ENCODE measurements around the gene PGA5. TPM values are rescaled to one million over a fixed set of nuclear protein-coding genes. Genes with fewer than 3 reads are reported as not detected.

Gene PGA5
- total RNA-seq, 1 experiment from 2014 or later: 0.33 TPM

DNA sequence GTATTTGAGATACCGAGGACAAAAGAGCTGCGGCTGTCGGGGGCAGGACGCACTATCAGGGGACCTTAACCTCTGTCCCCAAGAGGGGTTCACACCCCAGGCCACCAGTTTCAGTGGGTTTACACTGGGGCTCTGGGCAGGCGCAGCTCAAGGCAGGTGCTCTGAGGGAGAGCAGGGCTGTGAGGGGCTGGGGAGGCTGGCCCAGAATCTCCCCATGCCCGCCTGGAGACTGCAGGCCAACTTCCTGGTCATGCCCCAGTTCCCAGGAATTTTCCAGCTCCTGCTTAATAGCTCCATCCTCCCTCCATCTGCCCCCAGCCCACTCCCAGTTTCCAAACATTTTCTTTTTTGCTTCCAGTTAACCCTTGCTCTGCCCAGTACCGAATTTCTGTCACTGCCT lies 45.3 kb upstream of the PGA5 start:
- Histone ChIP-seq H2BK120ac (ENCODE audit: low read depth, low read length, poor library complexity, severe bottlenecking) (no peak overlapping the region), H3K27me3 (ENCODE audit: insufficient read depth, low read length) (no peaks in the 10 kb centered on the region), H3K23ac (ENCODE audit: insufficient read length, low read depth, low read length) (no peak overlapping the region), H4K20me1 (ENCODE audit: control insufficient read depth, insufficient read depth, insufficient read length) (no peaks in the 10 kb centered on the region), H3K18ac (ENCODE audit: insufficient read length, low read depth, low read length) (no peak overlapping the region), H4K8ac (replicated peaks; ENCODE audit: insufficient read length, low read depth, low read length) (no peak overlapping the region), H3K79me2 (ENCODE audit: insufficient read depth, low read length) (no peaks in the 10 kb centered on the region), H3K27ac (ENCODE audit: insufficient read length, low read depth, low read length) (no peak overlapping the region), H2BK12ac (ENCODE audit: insufficient read length, low read depth, low read length) (no peak overlapping the region), H2BK15ac (ENCODE audit: low read depth, low read length) (no peak overlapping the region), H3K14ac (ENCODE audit: insufficient read depth, low read length) (no peak overlapping the region), H3K4me1 (ENCODE audit: insufficient read depth, low read length) (no peaks in the 10 kb centered on the region; the same call in 1 of the 2 replicates), H3K9me3 (ENCODE audit: control insufficient read depth, low read depth, low read length) (no peaks in the 10 kb centered on the region), H2BK20ac (ENCODE audit: low read depth, low read length, poor library complexity, severe bottlenecking) (no peak overlapping the region), H2AFZ (ENCODE audit: low read length) (no peak overlapping the region), H3K4me2 (ENCODE audit: insufficient read depth, insufficient read length, low read length) (no peak overlapping the region), H2AK5ac (ENCODE audit: insufficient read length, low read length) (no peak overlapping the region), H4K91ac (ENCODE audit: insufficient read length, low read depth, low read length) (no peak overlapping the region), H4K5ac (ENCODE audit: insufficient read length, low read depth, low read length) (no peak overlapping the region), H3K9ac (ENCODE audit: extremely low read depth, insufficient read length, low read length) (no peak overlapping the region), H3K23me2 (ENCODE audit: insufficient read length, low read depth, low read length, poor library complexity, severe bottlenecking) (no peaks in the 10 kb centered on the region), H3K79me1 (ENCODE audit: insufficient read depth, low read depth, low read length, poor library complexity, severe bottlenecking) (no peaks in the 10 kb centered on the region), H3T11ph (ENCODE audit: low read length) (no peak overlapping the region), H3K4ac (ENCODE audit: low read depth, low read length) (no peak overlapping the region), H2BK5ac (ENCODE audit: insufficient read length, low read length) (no peak overlapping the region), H3K56ac (ENCODE audit: insufficient read length, low read depth, low read length) (no peak overlapping the region)
- Mint-ChIP-seq H3K9me3 (peaks cover 5 to 10% of the 10 kb centered on the region in 2 experiments; a peak in 2 of 5 replicates), H3K27me3 (ENCODE audit: low read depth) (peaks cover 2% of the 10 kb centered on the region), H3K4me3 (peak overlapping the region in 1 of 2 experiments; percentile 40; a peak in 1 of 5 replicates), H3K27ac (no peak overlapping the region), H3K36me3 (ENCODE audit: insufficient read depth in 1 of 3, low read depth in 3 of 3) (no peaks in the 10 kb centered on the region; a peak in 1 of 7 replicates), H3K4me1 (peaks cover 0 to 8% of the 10 kb centered on the region in 2 experiments; a peak in 2 of 4 replicates)
- no CpG with 5 or more reads among the region's 7 CpGs for WGBS (ENCODE audit: extremely low coverage, insufficient read length, low lambda C conversion rate)
- DNase-seq: no peak
- TF ChIP-seq, protein P1, sequence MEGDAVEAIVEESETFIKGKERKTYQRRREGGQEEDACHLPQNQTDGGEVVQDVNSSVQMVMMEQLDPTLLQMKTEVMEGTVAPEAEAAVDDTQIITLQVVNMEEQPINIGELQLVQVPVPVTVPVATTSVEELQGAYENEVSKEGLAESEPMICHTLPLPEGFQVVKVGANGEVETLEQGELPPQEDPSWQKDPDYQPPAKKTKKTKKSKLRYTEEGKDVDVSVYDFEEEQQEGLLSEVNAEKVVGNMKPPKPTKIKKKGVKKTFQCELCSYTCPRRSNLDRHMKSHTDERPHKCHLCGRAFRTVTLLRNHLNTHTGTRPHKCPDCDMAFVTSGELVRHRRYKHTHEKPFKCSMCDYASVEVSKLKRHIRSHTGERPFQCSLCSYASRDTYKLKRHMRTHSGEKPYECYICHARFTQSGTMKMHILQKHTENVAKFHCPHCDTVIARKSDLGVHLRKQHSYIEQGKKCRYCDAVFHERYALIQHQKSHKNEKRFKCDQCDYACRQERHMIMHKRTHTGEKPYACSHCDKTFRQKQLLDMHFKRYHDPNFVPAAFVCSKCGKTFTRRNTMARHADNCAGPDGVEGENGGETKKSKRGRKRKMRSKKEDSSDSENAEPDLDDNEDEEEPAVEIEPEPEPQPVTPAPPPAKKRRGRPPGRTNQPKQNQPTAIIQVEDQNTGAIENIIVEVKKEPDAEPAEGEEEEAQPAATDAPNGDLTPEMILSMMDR (conservative IDR thresholded peaks at IDR 0.05): no peak
